KBM-7 (cell line): ENCODE results near the gene CACNB2.
A peak's percentile ranks its signal among the peaks of the same experiment; 100 is the strongest.
"Not testable (repeated sequence)": the region's sequence is repeated elsewhere in the genome, so short reads cannot be mapped to it uniquely, and the experiment has no call there.

Experiments
- DNase-seq: peaks from one replicate; pipeline ENCODE4 v3.0.0-alpha.2; 2015
- in situ Hi-C: fragments of 300-500 bp; cut with MboI; formaldehyde crosslinking; loops from 2 replicates; pipeline ENCODE4 v1.14.3; 2020; ENCODE audit warnings: low sequenced_read_pairs, low pct_unique_long_range_greater_than_20kb, mixed read lengths

Gene CACNB2

DNA sequence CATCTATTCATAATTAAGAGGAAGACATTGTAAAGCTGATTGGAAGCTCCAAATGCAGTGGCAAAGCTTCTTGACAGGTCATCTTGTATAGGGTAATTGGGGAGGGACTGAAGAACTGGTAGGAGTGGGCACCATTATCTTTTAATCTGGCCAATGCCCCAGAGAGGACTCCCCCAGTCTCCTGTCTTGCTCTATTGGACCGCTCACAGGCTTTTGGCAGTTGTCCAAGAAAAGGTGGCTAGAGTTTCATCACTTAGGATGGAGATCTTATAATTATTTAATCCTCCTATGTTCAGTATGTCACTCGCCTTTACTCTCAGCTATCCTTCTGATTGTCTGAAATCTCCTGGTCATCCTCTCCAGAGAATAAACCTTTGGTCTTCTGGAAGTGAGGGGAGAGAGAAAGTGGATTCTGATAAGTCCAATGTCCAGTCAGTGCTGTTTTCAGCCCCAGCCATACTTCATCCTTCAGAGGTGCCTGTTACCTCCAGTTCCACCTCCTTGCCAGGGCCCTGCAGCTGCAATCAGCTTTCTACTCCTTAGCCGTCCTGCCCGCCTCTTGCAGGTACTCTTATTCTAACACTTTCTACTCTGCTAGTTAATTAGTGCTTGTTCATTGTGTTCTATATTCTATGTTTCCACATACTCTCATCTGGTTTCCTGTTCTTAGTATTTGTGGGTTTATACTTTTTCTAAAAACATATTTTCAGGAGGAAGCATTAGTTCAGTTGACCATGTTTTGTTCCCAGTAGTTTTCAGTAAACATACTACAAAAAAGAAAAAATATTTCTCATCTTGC lies 269.6 kb downstream of the CACNB2 start:
- DNase-seq, result no peak
- in situ Hi-C loops, result no loop called here

DNA sequence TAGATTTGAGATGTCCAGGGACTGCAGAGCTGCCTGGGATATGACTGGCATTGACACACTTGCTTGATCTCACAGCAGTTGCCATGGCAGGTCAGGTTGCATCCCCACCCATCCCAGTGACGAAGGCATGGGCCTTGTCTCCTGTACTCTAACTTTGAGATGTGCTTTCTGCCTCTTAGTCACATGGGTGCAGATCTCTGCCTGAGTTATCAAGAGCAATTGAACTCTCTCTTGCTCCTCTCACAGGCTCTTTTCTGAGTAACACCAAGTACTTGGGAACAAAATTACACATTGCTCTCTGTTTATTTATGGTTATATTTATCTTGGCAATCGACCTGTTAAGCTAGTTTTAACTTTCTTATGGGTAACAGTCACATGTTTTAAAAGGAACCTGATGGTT lies 273.8 kb downstream of the CACNB2 start:
- in situ Hi-C loops, result no loop called here
- DNase-seq, result no peak

DNA sequence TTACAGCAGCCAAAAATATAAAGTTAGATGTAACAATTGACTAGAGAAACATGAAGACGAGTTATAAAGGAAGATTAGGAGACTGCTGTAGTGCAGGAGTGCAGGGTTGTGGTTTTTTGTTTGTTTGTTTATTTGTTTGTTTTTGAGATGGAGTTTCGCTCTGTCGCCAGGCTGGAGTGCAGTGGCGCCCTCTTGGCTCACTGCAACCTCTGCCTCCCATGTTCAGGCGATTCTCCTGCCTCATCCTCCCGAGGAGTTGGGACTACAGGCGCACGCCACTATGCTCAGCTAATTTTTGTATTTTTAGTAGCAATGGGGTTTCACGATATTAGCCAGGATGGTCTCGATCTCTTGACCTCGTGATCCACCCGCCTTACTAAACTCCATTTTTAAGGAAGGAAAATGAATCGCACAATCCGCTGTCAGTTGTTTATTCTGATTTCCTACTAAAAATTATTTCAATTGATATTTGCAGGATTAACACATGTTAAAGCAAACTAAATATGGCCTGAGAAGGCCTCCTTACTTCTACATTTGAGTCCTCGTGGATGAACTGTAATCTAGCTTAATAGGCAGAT lies 277.8 kb downstream of the CACNB2 start:
- DNase-seq, result no peak
- in situ Hi-C loops, result no loop called here

DNA sequence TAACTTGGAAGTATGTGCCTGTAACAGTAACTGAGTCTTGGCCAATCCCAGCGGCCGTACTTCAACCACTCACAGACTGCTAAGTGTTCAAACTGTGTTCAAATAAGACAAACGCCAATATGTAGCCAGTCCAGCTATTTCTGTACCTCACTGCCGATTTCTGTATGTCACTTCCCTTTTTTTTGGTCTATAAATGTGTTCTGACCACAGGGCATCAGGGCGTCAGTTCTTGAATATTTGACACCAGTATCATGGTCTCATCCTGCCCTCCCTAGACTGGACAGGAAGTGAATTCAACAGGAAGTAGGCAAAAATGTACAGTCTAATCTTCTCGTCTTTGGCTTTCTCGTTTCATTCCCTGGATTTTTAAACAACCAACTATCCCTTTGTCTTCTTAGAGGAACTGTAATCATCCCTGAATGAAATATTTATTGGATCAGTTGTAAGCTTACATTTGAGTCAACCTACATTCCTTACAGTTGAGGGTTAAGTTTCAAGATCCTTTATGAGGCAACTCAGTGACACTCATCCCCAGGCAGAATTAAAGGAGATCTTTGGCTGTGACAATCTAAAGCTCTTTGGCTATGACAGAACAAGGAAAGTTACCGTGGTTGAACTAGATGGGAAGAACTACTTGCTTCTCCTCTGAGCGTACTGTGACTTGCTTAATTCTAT lies 278.5 kb downstream of the CACNB2 start:
- in situ Hi-C loops, result no loop called here
- DNase-seq, result peak; percentile 75

DNA sequence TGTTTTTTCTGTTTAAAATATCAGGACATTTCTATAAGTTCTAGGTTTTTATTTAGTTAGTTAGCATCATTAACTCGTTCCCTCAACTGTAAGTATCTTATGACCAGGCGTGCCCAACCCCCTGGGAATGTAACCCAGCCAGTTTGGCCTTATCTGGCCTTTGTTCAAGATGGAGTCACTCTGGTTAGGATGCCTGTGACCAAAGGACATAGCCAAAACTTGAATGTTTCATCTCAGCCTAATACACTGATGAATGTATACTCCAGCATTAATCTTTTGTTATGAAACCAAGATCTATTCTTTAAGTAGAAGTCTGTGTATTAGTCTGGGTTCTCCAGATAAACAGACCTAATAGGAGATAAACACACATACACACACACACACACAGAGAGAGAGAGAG lies 279.7 kb downstream of the CACNB2 start:
- no peak for DNase-seq
- in situ Hi-C loops, result no loop called here

DNA sequence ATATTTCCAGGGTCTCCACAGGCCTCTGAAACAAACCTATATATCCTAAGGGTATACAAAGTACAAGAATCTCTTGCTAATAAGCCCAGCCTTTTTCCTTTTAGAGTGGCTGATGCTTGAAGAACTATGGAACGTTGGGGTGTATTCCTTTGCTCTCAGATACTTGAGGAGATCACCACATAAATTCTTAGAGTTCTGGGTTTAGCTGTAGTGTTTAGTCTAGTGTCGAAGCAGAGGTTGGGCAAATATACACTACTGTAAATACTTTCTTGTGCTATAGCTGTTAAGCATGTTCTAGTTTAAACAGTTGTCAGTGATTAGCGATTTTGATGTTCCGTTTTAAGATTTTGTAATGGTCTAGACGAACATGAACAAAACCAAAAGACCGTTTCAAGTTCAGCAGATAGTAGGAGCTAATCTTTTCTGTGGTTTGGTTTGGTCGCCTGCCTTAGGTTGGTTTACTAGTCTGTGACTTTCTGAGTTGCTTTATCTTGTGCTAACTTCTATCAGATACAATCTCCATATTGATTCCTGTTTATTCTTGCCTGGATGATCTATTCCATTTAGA lies 281.6 kb downstream of the CACNB2 start:
- in situ Hi-C loops, result no loop called here
- no peak for DNase-seq

DNA sequence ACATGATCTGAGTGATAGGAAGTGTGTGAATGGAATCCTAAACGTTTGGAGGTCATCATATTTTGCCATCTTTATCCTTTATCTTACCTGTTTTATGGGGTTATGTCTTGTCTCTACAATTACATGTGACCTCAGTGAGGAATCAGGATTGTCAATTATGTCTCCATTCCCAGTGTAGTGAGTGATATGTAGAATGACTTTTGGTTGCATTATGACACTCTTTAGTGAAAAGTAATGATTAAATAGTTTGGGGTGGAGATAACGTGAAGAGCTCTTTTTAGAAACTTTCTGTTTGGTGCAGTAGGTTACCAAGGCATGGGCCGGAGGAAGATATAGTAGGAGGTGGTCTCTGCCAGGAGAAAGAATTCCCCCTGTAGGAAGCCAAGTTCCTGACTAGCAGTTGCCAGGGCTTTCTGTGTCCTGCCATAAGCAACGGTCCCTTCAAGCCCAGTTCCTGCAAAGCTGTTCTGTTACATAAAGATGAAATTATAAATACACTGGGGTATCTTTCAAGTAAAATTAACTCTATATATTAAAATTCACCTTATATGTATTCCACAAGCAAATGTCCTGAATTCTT lies 282.9 kb downstream of the CACNB2 start:
- in situ Hi-C loops, result no loop called here
- no peak for DNase-seq

DNA sequence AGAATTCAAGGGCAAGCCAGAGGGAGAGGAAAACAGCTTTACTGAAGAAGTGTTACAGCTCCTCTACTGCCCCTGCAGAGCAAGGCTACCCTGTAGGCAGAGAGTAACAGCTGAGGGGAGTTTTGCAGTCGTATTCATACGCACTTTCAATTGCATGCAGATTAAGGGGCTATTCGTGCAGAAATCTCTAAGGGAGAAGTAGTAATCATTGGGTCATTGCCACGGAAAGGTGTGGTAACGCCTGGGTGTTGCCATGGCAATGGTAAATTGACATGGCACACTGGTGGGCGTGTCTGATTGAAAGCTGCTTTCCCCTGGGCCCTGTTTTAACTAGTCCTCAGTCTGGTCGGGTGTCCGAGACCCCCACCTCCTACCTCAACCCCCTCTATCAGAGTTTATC lies 284.0 kb downstream of the CACNB2 start:
- in situ Hi-C loops, result no loop called here
- DNase-seq, result no peak

DNA sequence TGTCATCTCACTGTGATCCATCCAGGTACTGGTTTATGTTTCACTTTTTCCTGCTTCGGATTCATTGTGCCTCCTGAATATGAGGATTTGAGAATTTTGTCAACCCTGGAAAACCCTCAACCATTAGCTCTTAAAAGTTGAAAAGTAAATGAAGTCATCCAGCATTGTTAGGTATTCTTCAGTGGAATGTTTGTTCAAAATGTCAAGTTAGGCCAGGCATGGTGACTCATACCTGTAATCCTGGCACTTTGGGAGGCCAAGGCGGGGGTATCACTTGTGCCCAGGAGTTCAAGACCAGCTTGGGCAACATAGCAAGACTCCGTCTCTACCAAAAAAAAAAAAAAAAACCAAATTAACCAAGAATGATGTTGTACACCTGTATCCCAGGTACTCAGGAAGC lies 289.1 kb downstream of the CACNB2 start:
- in situ Hi-C loops, result no loop called here
- no peak for DNase-seq

DNA sequence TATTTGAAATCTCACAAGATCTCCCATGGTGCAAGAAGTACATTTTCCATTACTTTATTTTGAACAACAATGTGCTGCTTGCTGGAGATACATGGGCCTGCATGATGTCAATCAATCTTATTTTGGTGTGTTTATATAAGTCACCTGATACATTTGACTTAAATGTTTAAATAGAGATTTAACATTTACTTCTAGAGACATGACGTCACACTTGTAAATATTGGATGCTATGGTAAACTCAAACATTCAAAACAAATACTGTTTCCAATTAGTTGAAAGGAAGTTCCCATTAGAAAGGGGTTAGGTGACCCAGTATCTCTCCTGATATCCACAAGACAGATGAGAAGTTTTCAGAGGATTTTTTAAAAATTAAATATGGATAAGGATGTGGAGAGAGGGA lies 296.7 kb downstream of the CACNB2 start:
- no peak for DNase-seq
- in situ Hi-C loops, result no loop called here

DNA sequence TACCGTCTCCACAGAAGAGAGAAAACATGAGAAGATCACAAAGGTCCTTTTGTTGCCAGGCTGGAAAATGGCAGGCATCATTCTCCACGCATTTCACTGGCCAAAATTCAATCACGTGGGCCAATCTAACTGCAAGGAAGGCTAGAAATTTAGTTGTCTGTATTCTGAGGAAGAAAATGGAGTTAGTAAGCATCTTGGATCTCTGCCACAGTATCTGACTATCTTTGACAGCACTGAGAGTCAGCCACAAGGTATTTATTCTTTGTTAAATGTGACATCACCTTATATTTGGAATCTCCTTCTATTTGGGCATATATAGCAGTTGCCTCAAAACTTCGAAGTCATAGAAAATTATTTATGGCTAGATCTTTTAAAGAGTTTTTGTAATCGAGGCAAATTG lies 297.3 kb downstream of the CACNB2 start:
- DNase-seq, result no peak
- in situ Hi-C loops, result no loop called here

DNA sequence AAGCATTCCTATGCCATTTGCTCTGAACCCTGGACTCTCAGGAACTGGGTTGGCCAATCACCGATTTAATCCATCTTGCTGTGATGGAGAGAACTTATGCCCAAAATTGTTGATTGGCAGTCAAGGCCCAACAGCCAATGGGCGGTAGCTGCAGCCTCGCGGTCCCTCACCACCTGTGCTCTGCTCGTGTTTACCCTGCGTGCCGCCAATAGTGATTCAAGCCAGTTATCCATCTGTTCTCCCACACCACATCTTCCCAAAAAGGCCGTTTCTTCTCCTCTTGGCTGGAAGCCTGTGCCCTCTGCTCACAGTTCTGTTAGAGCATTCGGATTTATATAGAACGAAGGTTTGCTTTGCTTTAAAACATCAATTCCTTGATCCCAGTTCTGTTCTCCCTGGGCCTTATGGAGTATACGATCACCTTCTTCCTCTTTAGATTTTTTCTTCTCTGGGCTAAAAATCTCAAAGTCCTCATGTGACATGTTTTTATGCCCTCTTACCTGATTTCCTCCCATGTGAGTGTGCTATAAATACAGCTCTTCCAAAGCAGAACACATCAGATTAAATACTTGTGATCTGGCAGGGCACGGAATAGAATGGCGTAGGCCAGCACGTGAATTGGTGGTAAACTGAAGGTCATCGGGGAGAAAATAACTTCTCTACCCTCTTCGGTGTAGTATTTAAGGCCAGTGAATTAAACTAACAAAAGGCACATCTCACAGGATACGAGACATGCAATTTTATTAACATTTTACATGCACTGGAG lies 298.3 kb downstream of the CACNB2 start:
- in situ Hi-C loops, result no loop called here
- DNase-seq, result no peak

DNA sequence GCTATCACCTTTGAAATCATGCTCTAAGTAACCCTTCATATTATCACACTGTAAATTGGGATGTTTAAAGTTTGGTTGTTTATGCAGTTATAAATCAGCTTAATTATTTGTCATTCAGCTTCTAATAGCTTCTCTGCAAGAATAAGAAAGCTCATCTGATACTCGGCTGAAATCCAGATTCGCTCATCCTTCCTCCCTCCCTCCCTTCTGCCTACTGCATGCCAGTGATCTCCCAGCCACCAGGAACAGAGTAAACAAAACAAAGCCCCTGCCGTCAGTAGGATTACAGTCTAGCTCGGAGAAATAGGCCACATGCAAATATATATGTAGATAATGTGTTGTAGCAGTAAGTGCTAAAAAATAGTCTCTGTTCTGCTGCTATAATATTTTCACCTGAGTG lies 299.4 kb downstream of the CACNB2 start:
- DNase-seq, result no peak
- in situ Hi-C loops, result no loop called here

DNA sequence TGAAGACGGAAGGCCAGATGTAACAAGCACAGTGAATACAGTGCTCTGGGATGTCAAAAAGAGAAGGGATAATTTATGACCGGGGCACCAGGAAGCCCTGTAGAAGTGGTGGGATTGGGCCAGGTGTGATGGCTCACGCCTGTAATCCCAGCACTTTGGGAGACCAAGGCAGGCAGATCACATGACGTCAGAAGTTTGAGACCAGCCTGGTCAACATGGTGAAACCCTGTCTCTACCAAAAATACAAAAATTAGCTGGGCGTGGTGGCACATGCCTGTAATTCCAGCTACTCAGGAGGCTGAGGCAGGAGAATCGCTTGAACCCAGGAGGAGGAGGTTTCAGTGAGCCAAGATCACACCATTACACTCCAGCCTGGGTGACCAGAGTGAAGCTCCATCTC lies 305.4 kb downstream of the CACNB2 start:
- not testable (repeated sequence) for DNase-seq

DNA sequence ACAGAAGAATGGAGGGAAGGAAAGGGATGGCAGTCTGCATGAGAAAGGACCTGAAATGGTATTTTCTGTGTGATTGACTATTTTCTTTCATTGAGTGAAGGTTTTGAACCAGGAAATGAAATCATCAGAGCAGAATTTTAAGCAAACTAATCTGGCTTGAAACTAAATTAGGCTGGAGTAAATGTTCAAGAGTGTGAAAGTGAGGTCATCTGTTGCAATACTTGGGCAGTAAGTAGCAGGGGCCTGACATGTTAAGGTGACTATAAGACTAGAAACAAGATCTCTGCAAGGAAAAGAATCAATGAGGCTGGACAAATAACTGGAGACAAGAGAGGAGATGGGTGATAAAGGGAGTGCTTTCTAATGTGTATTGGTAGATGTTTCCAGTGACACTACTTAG lies 306.0 kb downstream of the CACNB2 start:
- no peak for DNase-seq
- in situ Hi-C loops, result no loop called here

More for the DNA sequence above, 305.4 kb downstream of the CACNB2 start:
- in situ Hi-C loops, result not testable (repeated sequence)

DNA sequence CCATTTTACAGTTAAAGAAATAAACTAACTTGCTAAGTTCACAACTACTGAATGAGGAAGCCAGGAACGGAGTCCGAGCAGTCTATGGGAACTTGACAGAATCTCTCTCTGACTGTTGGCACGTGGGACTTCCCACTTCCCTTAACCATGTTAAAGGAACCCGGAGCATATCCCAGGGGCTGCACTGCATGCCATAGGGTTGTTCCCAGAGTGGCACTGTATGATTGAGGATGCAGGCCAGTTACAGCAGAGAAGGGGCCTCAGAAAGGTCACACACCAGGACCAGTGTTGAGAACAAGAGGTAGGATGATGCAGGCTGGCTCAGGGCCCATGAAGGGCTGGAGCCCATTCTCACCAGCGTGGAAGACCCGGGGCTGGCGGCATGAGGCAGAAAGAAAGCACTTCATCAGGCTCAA lies 309.4 kb downstream of the CACNB2 start:
- in situ Hi-C loops, result no loop called here

DNA sequence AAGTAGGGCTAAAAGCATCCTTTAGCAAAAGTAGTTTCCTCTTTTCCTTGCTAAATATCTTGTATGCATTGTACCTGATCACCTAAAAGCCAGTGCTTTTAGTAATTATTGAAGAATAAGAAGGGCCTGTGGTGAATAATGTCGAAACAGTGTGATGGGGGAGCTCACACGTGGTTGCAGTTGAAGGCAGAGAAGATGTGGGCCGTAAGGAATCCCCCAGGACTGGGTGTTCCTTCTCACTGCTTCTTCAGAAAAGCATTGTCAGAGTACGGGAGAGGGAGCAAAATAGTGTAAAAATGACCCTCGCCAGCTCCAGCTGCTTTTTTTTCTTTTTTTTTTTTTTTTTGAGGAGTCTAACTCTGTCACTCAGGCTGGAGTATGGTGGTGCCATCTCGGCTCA lies 310.1 kb downstream of the CACNB2 start:
- no peak for DNase-seq
- in situ Hi-C loops, result no loop called here

More for the DNA sequence above, 309.4 kb downstream of the CACNB2 start:
- DNase-seq, result no peak

DNA sequence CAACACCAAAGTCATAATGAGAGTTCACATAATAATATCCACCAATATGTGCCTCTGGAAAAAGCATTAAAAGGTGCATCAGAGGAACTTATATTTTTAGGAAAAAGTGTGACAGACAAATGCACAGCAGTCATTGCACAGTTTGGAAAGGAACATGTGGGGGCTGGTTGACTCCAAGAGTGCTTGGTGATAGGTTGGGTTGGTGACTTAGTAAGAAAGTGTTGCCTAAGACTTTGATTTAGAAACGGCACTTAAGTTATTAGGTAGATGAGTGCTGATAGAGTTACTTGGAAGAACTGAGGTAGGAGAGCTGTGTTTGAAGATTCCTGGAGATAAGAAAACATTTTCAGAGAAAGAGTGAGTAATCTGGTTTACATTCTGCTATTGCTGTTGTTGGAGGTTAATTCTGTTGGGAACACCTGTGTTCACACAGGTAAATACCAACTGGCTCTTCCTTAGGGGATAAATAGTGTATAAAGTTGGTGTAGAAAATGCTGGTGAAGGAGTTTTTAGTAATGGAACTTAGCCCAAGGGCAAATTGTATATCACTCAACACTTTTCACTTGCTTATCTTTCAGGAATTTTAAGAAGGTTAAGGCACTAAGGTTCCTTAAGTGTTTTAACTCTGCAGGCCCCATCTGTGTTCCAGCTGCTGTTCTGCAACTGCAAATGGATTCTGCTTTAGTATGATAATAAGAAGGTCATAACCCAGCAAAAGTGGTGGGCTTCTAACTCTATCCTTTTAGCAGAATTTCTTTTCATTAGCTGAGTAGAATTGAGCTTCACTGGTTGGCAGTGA lies 315.1 kb downstream of the CACNB2 start:
- in situ Hi-C loops, result no loop called here
- DNase-seq, result no peak
